C4-2B (cell line): Measurements from ENCODE around the gene CNIH1.
"Not testable (repeated sequence)": the region's sequence is repeated elsewhere in the genome, so short reads cannot be mapped to it uniquely, and the experiment has no call there.

ENCODE experiments used
- H3K27ac ChIP-seq: fragments of 450-650 bp; 2 replicates; pipeline ENCODE4 v1.5.1; 2017
- CTCF ChIP-seq: fragments of 450-650 bp; conservative IDR thresholded peaks from 2 replicates; pipeline ENCODE4 v1.5.1; 2017; ENCODE audit warnings: mild to moderate bottlenecking
- ZFX ChIP-seq: fragments of 450-650 bp; IDR thresholded peaks from 2 replicates; pipeline ENCODE4 v1.6.1; 2017

Gene CNIH1

DNA sequence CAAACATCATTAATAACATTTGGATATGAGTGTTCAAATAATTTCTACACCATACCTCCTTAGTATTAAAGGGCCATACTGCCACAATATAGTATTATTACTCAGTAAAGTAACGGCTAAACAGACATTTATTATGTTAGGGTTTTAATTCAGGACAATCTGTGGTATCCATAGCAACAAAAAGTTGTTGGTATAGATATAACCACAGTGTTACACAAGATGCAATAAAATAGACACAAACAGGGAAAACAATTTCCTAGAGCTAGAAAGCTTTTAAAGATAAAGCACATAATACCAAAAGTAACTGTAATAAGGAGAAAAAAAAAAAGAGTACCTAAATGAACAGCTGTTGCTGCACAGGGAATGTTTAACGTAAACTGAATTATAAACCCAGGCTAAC is 16.1 kb downstream of the CNIH1 start:
- no peak overlapping the region for H3K27ac ChIP-seq
- no peak for TF ChIP-seq ZFX

DNA sequence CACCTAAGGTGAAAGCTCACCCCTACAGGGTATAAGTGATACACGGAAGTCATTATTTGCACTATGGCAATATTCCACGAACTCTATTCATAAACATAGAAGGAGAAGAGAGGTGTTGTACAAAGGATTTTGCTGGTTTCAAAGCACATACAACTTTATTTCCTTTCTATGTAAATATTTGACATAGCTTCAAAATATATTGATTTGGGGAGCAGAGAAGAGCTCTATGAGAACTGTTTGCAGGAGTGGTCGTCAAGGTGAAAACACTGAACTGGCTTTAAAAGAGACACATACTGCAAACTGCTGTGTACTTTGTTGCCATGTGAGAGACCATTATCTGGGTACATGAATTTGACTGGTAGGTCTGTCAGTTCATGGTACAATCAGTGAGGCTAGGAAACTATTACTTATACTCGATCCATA is 16.7 kb downstream of the CNIH1 start:
- TF ChIP-seq ZFX (no peak), CTCF (no peak)
- no peak overlapping the region for H3K27ac ChIP-seq

DNA sequence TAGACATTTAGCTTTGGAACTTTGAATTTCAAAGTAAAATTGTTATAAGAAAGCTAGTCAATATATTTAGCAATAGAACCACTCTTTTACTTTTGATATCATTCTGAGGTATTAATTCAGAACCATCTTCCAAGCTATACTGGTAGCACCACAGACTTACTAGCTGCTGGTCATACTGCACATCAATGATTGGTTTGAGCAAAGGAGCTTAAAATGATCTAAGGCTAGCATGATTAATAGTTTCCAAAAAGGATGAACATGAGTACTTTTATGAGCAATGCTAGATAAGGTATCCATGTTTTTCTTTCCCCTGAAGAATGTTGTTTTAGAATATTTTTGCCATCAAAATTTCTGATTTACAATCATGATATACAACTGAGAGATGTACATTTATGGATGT is 17.2 kb downstream of the CNIH1 start:
- TF ChIP-seq CTCF (no peak), ZFX (no peak)
- no peak overlapping the region for H3K27ac ChIP-seq

- no peak for TF ChIP-seq ZFX
- peak; percentile 75 for TF ChIP-seq CTCF
- H3K27ac ChIP-seq, result no peak overlapping the region
Observed at GRCh38 chr14:54420478-54421142, 20.6 kb downstream of the CNIH1 start.

- TF ChIP-seq ZFX (no peak), CTCF (no peak)
- H3K27ac ChIP-seq, result no peak overlapping the region
Observed at GRCh38 chr14:54411371-54411770, 29.8 kb downstream of the CNIH1 start.

DNA sequence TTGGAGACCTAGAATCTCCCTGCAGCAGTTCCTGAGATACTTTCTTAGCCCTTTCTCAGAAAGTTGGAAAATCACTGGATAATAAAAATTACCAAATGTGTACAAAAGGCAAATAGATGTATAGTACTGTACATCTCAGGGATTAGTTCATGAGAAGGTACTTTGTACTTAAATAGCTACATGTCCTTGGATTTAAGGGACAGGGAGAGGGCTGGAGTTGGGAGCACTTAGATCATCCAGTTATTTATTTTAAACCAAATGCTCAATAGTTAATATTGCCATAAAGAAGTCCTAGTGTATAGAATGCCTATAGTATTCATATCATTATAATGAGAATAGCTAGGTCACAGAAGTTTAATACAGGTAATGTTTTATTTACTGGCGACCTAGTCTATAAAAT is 31.0 kb downstream of the CNIH1 start:
- H3K27ac ChIP-seq, result no peak overlapping the region
- TF ChIP-seq ZFX (no peak), CTCF (no peak)

GRCh38 chr14:54403401-54404005 is 37.7 kb downstream of the CNIH1 start:
- H3K27ac ChIP-seq, result not testable (repeated sequence)

DNA sequence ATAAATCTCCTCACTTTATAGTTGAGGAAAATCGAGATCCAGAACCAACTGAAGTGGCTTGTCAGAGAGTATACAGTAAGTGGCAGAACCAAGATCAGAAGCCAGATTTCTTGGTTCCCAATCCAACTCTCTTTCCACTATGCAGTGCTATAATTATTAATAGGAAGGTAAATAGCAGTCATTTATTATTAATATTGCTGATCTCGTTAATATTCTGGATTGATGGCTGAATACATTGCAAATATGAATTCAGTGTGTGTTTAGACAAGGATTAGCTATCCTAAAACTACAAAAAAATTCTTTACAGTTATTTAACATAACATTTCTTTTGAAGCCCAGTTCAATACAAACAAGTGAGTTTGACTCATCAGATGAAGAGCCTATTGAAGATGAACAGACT is 41.6 kb downstream of the CNIH1 start:
- H3K27ac ChIP-seq, result no peak overlapping the region
- TF ChIP-seq CTCF (no peak), ZFX (no peak)
